DMS153 (cell line): Measurements from ENCODE around the gene SMARCA2.
A peak's percentile ranks its signal among the peaks of the same experiment; 100 is the strongest.

Experiments
- DNase-seq: peaks from one replicate; lab custom pipeline; 2025; lab: John Stamatoyannopoulos, UW

The SMARCA2 gene

DNA sequence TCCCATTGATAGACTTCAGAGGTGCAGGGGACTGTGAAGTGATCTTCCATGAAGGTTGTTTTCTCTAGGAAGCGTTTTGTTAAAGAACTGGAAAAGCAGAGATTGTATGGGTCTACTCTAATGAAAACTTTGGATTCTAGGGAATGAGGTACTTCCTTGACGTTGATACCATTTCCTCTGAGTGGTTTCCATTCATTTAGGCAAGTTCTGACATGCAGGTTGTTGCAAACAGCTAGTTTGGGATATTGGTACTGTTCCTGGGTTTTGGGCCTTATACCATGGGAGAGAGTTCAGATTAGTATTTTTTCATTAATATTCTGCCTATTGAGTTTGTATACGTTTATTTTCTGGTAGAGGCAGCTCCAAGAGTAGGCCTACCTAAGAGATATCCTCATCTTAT is 25.7 kb downstream of the SMARCA2 start:
- DNase-seq, result no peak

DNA sequence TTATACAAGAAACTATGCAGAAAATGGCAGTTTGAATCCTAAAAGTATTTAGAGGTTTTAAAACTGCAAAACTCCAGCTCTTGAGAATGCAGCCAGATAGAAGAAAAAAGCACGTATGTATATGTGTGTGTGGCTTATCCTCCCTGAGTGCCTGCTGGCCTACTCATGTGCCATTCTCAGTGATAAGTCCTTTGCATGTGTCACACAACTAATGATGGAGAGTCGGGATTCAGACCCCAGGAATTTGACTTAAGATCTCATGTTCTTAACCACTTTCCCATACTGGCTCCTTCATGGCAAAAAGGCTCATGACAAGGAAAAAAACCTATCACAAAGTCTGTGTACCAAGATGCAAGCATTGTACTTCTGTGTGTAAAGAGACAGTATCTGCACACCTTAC is 26.6 kb downstream of the SMARCA2 start:
- DNase-seq, result no peak

- DNase-seq, result no peak
Observed at GRCh38 chr9:2043243-2043642, 28.1 kb downstream of the SMARCA2 start.

DNA sequence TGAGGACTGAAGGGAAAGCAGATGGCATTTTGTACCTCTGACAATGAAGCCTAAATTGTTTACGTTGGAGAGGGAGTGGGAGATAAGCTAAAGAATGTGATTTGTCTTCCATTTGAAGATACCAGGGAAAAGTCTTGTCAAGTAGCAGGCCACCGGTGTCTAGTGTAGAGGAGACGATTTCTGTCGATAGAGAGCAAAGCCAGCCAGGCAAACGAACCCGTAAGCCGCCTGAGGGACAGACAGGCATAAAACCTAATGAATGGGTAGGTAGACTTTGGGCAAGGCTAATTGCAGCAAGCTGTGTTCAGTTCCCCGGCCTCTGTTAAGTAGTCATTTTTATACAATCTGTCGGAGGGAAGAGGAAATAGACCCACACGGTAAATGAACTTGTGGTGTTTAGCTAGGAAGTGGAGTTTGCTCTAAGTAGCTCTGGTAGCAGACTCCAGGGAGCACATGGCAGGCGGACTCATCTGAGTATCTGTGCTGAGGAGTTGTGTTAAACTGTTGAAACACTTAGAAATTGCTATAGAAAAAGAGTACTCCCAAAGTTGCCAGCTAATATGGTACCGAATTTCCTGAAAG is 28.8 kb downstream of the SMARCA2 start:
- DNase-seq, result no peak

DNA sequence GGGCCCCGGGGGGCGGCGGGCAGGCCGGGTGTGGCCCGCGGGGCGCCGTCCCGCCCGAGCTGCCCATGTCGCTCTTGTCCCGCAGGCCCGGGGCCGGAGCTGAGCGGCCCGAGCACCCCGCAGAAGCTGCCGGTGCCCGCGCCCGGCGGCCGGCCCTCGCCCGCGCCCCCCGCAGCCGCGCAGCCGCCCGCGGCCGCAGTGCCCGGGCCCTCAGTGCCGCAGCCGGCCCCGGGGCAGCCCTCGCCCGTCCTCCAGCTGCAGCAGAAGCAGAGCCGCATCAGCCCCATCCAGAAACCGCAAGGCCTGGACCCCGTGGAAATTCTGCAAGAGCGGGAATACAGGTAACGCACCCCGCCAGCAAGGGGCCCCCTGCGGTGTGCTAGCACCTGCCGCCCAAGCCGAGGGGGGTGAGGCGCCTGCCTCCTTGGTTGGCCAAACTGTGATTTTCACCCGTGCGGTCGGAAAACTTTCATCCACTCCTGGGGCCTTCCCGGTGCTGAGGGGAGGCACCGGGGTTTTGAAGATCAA is 32.1 kb downstream of the SMARCA2 start:
- no peak for DNase-seq

- no peak for DNase-seq
Observed at GRCh38 chr9:2047916-2048315, 32.8 kb downstream of the SMARCA2 start.

GRCh38 chr9:2050236-2050635 is 35.1 kb downstream of the SMARCA2 start:
- no peak for DNase-seq

GRCh38 chr9:2053883-2054845 is 39.0 kb downstream of the SMARCA2 start:
- no peak for DNase-seq

DNA sequence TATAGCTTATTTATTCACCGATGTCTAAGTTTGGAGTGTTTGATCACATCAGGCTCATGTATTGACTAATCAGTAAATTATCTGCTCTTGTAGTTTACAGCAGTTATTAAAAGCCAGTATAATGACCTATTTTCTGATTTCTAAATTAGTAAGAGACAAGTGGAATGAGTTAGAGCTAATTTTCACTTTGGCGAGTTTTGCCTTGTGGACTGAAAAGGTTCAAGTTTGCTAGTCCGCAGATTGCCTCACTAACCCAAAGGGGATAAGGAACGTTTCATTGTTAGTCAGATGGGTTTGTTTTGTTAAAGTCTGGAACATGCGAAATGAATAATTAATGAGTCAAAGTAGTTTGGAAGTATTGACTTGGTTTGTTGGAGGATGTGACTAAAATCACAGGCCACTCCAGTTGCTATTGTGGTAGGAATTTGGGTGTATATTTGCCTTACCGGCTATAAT is 40.1 kb downstream of the SMARCA2 start:
- no peak for DNase-seq

DNA sequence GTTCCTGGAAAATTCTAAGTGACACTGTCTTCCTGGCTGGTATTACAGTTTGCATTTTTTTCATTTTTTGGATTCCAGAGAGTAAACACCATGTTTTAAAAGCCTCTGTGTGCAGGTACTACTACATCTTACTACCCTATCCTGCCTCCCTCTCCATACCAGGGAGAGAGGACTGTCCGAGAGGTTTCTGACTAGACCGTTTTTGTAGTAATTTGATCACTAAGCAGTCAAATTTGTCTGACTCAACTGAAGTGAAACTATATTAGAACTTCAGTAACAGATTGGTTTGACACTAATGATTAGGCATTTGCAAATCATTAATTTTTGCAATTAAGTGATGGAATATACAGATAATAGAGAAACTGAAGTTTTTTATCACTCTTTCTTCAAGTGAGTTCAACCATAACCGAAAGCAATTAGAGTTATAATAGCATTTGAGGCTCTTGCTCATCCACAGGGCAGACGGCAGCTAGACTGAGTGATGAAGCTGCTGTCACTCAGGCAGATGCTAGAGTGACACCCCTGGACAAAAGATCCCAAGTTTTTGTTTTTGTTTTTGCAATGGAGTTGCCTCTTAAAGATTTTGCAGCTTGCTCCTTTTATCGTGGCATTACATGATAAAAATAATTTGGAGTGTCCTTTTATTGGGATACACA is 44.3 kb downstream of the SMARCA2 start:
- no peak for DNase-seq

DNA sequence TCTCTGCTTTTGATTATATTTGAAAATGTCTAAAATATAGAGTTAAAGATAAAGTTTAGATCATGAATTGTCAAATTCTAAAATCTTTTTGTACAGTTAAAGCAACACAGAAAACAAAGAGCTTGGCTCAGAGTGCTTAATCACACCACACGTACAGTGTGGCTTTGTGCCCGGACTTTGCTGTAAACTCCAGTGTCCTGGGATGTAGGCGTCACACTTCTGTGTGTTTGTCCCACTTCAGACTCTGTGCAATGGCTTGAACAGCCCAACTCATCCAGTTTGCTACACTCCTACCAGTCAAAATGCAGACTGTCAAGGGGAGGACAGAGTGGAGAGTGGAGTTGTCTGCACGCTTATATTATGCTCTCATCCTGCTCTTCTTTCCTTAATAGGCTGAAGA is 45.3 kb downstream of the SMARCA2 start:
- no peak for DNase-seq

DNA sequence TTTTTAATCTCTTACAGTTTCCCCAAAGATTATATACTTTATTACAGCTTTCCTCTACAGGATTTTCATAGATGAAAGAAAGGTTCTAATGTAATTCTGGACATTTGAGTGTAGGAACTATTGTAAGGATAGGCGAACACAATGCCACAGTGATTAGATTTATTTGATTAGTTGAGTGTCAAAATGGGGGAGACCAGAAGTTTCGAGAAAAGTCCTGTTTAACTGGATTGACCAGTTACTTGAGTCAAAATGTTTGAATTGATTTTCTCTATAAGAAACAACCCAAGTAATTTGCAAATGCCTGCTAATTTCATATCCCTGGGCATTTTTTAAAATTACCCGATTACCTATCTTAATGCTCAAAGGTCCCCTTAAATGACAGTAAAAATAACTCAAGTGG is 50.6 kb downstream of the SMARCA2 start:
- DNase-seq, result no peak

GRCh38 chr9:2066312-2067273 is 51.4 kb downstream of the SMARCA2 start:
- no peak for DNase-seq

- DNase-seq, result no peak
Observed at GRCh38 chr9:2072752-2073405, 57.7 kb downstream of the SMARCA2 start.

- no peak for DNase-seq
Observed at GRCh38 chr9:2082772-2083171, 67.6 kb downstream of the SMARCA2 start.

DNA sequence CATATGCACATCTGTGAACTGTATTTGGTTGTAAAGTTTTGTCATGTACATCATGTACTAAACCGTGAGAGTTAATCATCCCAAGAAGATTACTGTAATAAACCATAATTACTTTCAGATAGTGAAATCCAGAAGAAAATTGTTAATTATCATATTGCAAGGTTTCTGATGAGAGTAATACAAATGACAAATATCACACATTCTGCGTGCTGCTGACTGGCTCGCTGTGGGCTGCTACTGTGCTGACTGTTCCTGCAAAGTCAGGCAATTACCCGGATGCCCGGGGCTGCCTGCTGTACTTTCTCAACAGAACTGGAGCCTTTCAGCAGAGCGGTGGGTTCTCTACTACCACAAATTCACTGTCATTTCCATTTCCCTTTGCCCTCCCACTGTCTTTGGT is 68.3 kb downstream of the SMARCA2 start:
- DNase-seq, result no peak

GRCh38 chr9:2085716-2086115 is 70.6 kb downstream of the SMARCA2 start:
- no peak for DNase-seq

GRCh38 chr9:2086116-2086515 is 71.0 kb downstream of the SMARCA2 start:
- DNase-seq, result no peak

DNA sequence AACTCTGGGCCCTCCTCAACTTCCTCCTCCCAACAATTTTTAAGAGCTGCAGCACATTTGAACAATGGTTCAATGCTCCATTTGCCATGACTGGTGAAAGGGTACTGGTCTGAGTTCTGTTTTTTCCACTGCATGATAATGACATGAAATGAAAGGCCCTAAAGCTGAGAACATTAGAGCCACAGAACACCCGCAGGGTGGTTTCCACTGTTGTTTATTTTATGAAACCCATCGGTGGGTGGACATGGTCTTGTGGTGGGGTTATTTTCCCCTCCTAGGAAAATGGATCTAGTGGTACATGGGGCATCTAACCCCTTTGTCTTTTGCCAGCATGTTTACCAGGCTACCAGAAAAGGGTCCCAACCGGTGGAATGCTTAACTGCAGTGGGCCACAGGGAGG is 71.8 kb downstream of the SMARCA2 start:
- no peak for DNase-seq

DNA sequence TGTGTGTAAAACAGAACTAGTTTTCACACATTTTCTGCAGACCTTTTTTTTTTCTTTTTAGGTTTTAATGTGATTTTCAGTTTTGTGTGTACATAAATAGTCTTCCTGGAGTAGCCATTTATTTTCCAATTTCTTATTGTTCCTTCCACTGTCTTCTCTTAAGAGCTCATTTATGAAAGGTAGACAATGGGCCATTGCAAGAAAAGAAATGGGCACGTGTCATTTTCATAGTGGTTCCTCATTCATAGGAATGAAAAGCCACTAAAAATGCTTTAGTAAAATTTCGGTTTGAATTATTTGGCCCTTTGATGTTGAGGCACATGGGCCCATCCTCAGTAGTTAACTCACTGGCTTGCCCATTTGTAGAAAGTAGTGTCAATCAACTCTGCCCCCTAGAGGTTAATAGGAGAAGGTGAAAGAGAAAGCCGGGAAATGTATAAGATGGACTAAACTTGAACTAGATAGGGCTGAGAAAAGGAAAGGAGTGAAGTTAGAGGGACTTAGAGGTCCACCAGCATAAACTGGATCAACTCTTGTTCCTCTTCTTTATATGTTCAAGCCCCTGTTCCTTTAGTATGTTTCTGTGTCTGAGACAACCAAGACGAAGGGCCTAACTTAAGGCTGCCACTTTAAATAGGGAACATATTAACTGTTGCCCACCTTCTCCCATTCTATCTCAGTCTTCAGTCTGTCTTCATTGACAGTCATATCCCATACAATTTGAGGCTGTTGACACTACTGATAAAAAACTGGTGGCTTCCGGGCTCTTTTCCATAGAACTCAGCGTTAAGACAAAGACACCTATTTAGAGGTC is 72.6 kb downstream of the SMARCA2 start:
- DNase-seq, result peak; percentile 22
